Right atrium auricular region (tissue), 2 donors: ENCODE measurements around the gene CGB5. TPM values are rescaled to one million over a fixed set of nuclear protein-coding genes. Genes with fewer than 3 reads are reported as not detected.

Source experiments
- DNase-seq: peaks from one replicate; pipeline ENCODE4 v3.0.0-alpha.2; 2019; ENCODE audit warnings: low spot score
- H3K27ac ChIP-seq, 2 donors: fragments of 200-600 bp; sonication (generic); 1 replicate in 1 of 2; 2 replicates in 1 of 2; pipeline ENCODE4 v1.5.1; 2016 to 2019
- H3K27me3 ChIP-seq, 2 donors: fragments of 200-600 bp; sonication (generic); one replicate each; pipeline versions ENCODE4 v1.5.1 to v1.6.0; 2017 to 2019
- H3K36me3 ChIP-seq: fragments of 200-600 bp; sonication (generic); one replicate; pipeline ENCODE4 v1.5.1; 2016
- H3K4me1 ChIP-seq, 2 donors: fragments of 200-600 bp; sonication (generic); one replicate each; pipeline versions ENCODE4 v1.5.1 to v1.6.0; 2017 to 2019
- H3K4me3 ChIP-seq, 2 donors: fragments of 200-600 bp; sonication (generic); 1 replicate in 1 of 2; 2 replicates in 1 of 2; pipeline ENCODE4 v1.5.1; 2017 to 2019; ENCODE audit warnings: mild to moderate bottlenecking in 1 of 2, moderate library complexity in 1 of 2
- H3K9me3 ChIP-seq, 2 donors: fragments of 200-600 bp; sonication (generic); one replicate each; pipeline ENCODE4 v1.5.1; 2019
- CTCF ChIP-seq, 2 donors: fragments of 200-600 bp; sonication (generic); IDR thresholded peaks; one replicate each; pipeline ENCODE4 v1.5.1; 2019; ENCODE audit warnings: antibody characterized with exemption in 2 of 2
- total RNA-seq, 2 donors: library from RNA; depleted of rRNA; stranded (reverse); fragments of >200 nt; gene quantifications; one replicate each; pipeline ENCODE4 v1.1.0, GENCODE V29; 2016

CGB5 gene
- total RNA-seq, 2 donors from 2014 or later, result not detected

GRCh38 chr19:49061445-49061844, 17.8 kb downstream of the CGB5 start:
- no peak overlapping the region for H3K27ac ChIP-seq
- no peak for DNase-seq
- TF ChIP-seq CTCF (IDR thresholded peaks at IDR 0.05), result no peak
- H3K4me3 ChIP-seq, result no peak overlapping the region
- no peaks in the 10 kb centered on the region for H3K36me3 ChIP-seq
- H3K9me3 ChIP-seq, result no peaks in the 10 kb centered on the region
- H3K27me3 ChIP-seq, result no peaks in the 10 kb centered on the region
- H3K4me1 ChIP-seq, result peaks cover 0 to 38% of the 10 kb centered on the region in 2 donors

GRCh38 chr19:49064029-49064629, 20.5 kb downstream of the CGB5 start:
- H3K4me1 ChIP-seq, result peaks cover 0 to 31% of the 10 kb centered on the region in 2 donors
- TF ChIP-seq CTCF (IDR thresholded peaks at IDR 0.05), result no peak
- H3K27me3 ChIP-seq, result no peaks in the 10 kb centered on the region

GRCh38 chr19:49064768-49065611, 21.3 kb downstream of the CGB5 start, which contains the start of gene NTF4:
NTF4 (minus strand) TSS chr19:49064818; CDS start chr19:49061997, 2,821 bp downstream.
- TF ChIP-seq CTCF (IDR thresholded peaks at IDR 0.05), result peak in 1 of 2 donors; percentile 10
- Histone ChIP-seq H3K36me3 (no peaks in the 10 kb centered on the region), H3K27ac (peak within 1 kb of the TSS; percentile 58), H3K9me3 (no peaks in the 10 kb centered on the region), H3K4me1 (peaks cover 0 to 31% of the 10 kb centered on the region in 2 donors), H3K27me3 (no peaks in the 10 kb centered on the region), H3K4me3 (peak within 1 kb of the TSS; percentile 12 to 39)
- DNase-seq, result no peak

More at GRCh38 chr19:49064029-49064629, 20.5 kb downstream of the CGB5 start:
- no peak for DNase-seq
- H3K9me3 ChIP-seq, result no peaks in the 10 kb centered on the region
- peak overlapping the region in 1 of 2 donors; percentile 58 for H3K27ac ChIP-seq
- no peaks in the 10 kb centered on the region for H3K36me3 ChIP-seq
- H3K4me3 ChIP-seq, result no peak overlapping the region

- DNase-seq, result no peak
- Histone ChIP-seq H3K9me3 (no peaks in the 10 kb centered on the region), H3K27me3 (no peaks in the 10 kb centered on the region), H3K4me1 (peaks cover 0 to 31% of the 10 kb centered on the region in 2 donors), H3K36me3 (no peaks in the 10 kb centered on the region), H3K27ac (peak overlapping the region; percentile 58), H3K4me3 (no peak overlapping the region)
- no peak for TF ChIP-seq CTCF (IDR thresholded peaks at IDR 0.05)
Observed at GRCh38 chr19:49065905-49066512, 22.4 kb downstream of the CGB5 start.

- TF ChIP-seq CTCF (IDR thresholded peaks at IDR 0.05), result no peak
- Histone ChIP-seq H3K4me1 (peaks cover 0 to 36% of the 10 kb centered on the region in 2 donors), H3K9me3 (no peaks in the 10 kb centered on the region), H3K27me3 (peaks cover 4 to 6% of the 10 kb centered on the region in 2 donors), H3K4me3 (no peak overlapping the region), H3K27ac (no peak overlapping the region), H3K36me3 (no peaks in the 10 kb centered on the region)
- no peak for DNase-seq
Observed at GRCh38 chr19:49067554-49067953, 23.9 kb downstream of the CGB5 start.
